GM12878 (cell line): ENCODE data around the gene SYNM. TPM values are rescaled to one million over a fixed set of nuclear protein-coding genes. Genes with fewer than 3 reads are reported as not detected.

Experiments
- ATAC-seq: fragments of 200-7000 bp; cut with Tn5 transposase; 3 replicates; pipeline ENCODE4 v1.9.1; 2020; ENCODE audit warnings: mild to moderate bottlenecking, moderate library complexity
- BruUV-seq: library from RNA; stranded (reverse); fragments of 400-500 nt; replicated peaks from 2 replicates; lab custom pipeline; 2021; lab: Mats Ljungman, UMichigan
- CTCF ChIA-PET: fragments of 300-600 bp; sonication (Branson Sonifier 250); formaldehyde crosslinking; extraction: SDS; loops from one replicate; lab custom pipeline; 2021; ENCODE audit warnings: inconsistent platforms; lab: Yijun Ruan, JAX
- POLR2A ChIA-PET: fragments of 350-600 bp; formaldehyde crosslinking; extraction: SDS; loops from one replicate; lab custom pipeline; 2021; ENCODE audit warnings: inconsistent platforms; lab: Charles Lee
- RAD21 ChIA-PET: fragments of 300-600 bp; sonication (Branson Sonifier 250); formaldehyde crosslinking; loops from one replicate; lab custom pipeline; 2023; ENCODE audit warnings: antibody characterized with exemption; ENCODE audit not compliant: unreplicated experiment; lab: Charles Lee
- SMC1A ChIA-PET: fragments of 300-600 bp; sonication (Branson Sonifier 250); formaldehyde crosslinking; loops from one replicate; lab custom pipeline; 2023; ENCODE audit not compliant: unreplicated experiment, uncharacterized antibody; lab: Charles Lee
- DNase-seq: peaks from one replicate; pipeline ENCODE4 v3.0.0-alpha.2; 2011; ENCODE audit warnings: low read depth, low spot score
- FAIRE-seq: peaks from 3 replicates; lab custom pipeline; 2011; peaks lifted over from hg19 to GRCh38; lab: Jason Lieb, UNC
- H2AFZ ChIP-seq: 2 replicates; pipeline ENCODE4 v1.6.0; 2011; ENCODE audit warnings: low read depth, low read length, control low read depth; ENCODE audit not compliant: control insufficient read depth
- H3K27ac ChIP-seq: 2 replicates; pipeline ENCODE4 v1.5.1; 2011; ENCODE audit warnings: control low read depth; ENCODE audit not compliant: control insufficient read depth, insufficient read depth
- H3K27me3 ChIP-seq, 2 experiments: replicated peaks in 1 of 2; 2 replicates each; pipeline versions ENCODE4 v1.6.0 to v1.6.1; 2011; ENCODE audit warnings: low read length in 1 of 2; ENCODE audit not compliant: control insufficient read depth in 2 of 2, insufficient read depth in 2 of 2
- H3K36me3 ChIP-seq, 2 experiments: 2 replicates each; pipeline ENCODE4 v1.5.1; 2011; ENCODE audit warnings: low read length in 1 of 2; ENCODE audit not compliant: control insufficient read depth in 2 of 2, insufficient read depth in 2 of 2
- H3K4me1 ChIP-seq: 2 replicates; pipeline ENCODE4 v1.6.1; 2011; ENCODE audit warnings: mild to moderate bottlenecking, low read length, moderate library complexity, mixed read lengths; ENCODE audit not compliant: control insufficient read depth, insufficient read depth
- H3K4me2 ChIP-seq: 2 replicates; pipeline ENCODE4 v1.6.0; 2011; ENCODE audit warnings: control low read depth; ENCODE audit not compliant: control insufficient read depth, insufficient read depth
- H3K4me3 ChIP-seq: fragments of 200-600 bp; sonication (generic); 2 replicates; pipeline ENCODE4 v1.5.1; 2016
- H3K79me2 ChIP-seq: 2 replicates; pipeline ENCODE4 v1.6.0; 2011; ENCODE audit warnings: low read length; ENCODE audit not compliant: control insufficient read depth, insufficient read depth
- H3K9ac ChIP-seq: 2 replicates; pipeline ENCODE4 v1.8.0; 2011; ENCODE audit warnings: low read length, control low read depth, mixed read lengths; ENCODE audit not compliant: control insufficient read depth, insufficient read depth
- H3K9me3 ChIP-seq: replicated peaks from 3 replicates; pipeline ENCODE4 v1.5.1; 2011; ENCODE audit warnings: mild to moderate bottlenecking, low read length; ENCODE audit not compliant: control insufficient read depth, insufficient read depth
- H4K20me1 ChIP-seq: 2 replicates; pipeline ENCODE4 v1.6.0; 2011; ENCODE audit not compliant: control insufficient read depth, insufficient read depth
- ASH2L ChIP-seq: fragments of 300-600, 200-600 bp; sonication (generic); IDR thresholded peaks from 2 replicates; pipeline ENCODE4 v1.6.1; 2017; ENCODE audit warnings: low read depth, mild to moderate bottlenecking, borderline replicate concordance
- BHLHE40 ChIP-seq, 2 experiments: fragments of 450-650 bp in 1 of 2; IDR thresholded peaks; 2 replicates each; pipeline ENCODE4 v1.6.1; 2011 to 2017; ENCODE audit warnings: low read depth in 2 of 2, borderline replicate concordance in 1 of 2, improper control_type of control experiment in 1 of 2, low read length in 1 of 2, mild to moderate bottlenecking in 1 of 2
- E2F4 ChIP-seq: IDR thresholded peaks from 2 replicates; pipeline ENCODE4 v1.6.1; 2012; ENCODE audit warnings: low read depth, low read length, improper control_type of control experiment
- EP300 ChIP-seq, 2 experiments: fragments of 150-350 bp in 1 of 2; IDR thresholded peaks; 2 replicates each; pipeline ENCODE4 v1.6.1; 2011 to 2012; ENCODE audit warnings: low read depth in 2 of 2, low read length in 2 of 2, borderline replicate concordance in 1 of 2, improper control_type of control experiment in 1 of 2, inconsistent platforms in 1 of 2; ENCODE audit not compliant: control insufficient read depth in 1 of 2
- ESRRA ChIP-seq: IDR thresholded peaks from 2 replicates; pipeline ENCODE4 v1.6.1; 2012; ENCODE audit warnings: mild to moderate bottlenecking, low read length, improper control_type of control experiment
- HCFC1 ChIP-seq: fragments of 150-350 bp; IDR thresholded peaks from 2 replicates; pipeline ENCODE4 v1.6.1; 2014; ENCODE audit warnings: low read length
- IRF3 ChIP-seq: fragments of 450-650 bp; IDR thresholded peaks from 2 replicates; pipeline ENCODE4 v1.6.1; 2014; ENCODE audit warnings: mild to moderate bottlenecking
- MAX ChIP-seq: IDR thresholded peaks from 2 replicates; pipeline ENCODE4 v1.6.1; 2012; ENCODE audit warnings: low read depth, low read length, improper control_type of control experiment
- MEF2A ChIP-seq: IDR thresholded peaks from 2 replicates; pipeline ENCODE4 v1.6.1; 2011; ENCODE audit warnings: low read depth, mild to moderate bottlenecking, low read length, moderate library complexity; ENCODE audit not compliant: insufficient read depth
- NBN ChIP-seq: fragments of 450-650 bp; IDR thresholded peaks from 2 replicates; pipeline ENCODE4 v1.6.1; 2016
- NR2C1 ChIP-seq: fragments of 450-650 bp; IDR thresholded peaks from 2 replicates; pipeline ENCODE4 v1.6.1; 2017; ENCODE audit warnings: antibody characterized with exemption, mild to moderate bottlenecking, moderate library complexity
- REST ChIP-seq: IDR thresholded peaks from 2 replicates; pipeline ENCODE4 v1.6.1; 2012; ENCODE audit warnings: mild to moderate bottlenecking, low read depth, low read length
- RFX5 ChIP-seq: IDR thresholded peaks from 2 replicates; pipeline ENCODE4 v1.6.1; 2011; ENCODE audit warnings: low read depth, low read length, improper control_type of control experiment
- SUPT20H ChIP-seq: IDR thresholded peaks from 2 replicates; pipeline ENCODE4 v1.6.1; 2011; ENCODE audit warnings: low read depth, mild to moderate bottlenecking, low read length, moderate library complexity, borderline replicate concordance; ENCODE audit not compliant: control insufficient read depth
- USF2 ChIP-seq: IDR thresholded peaks from 2 replicates; pipeline ENCODE4 v1.6.1; 2011; ENCODE audit warnings: low read depth, low read length, improper control_type of control experiment, borderline replicate concordance
- WRNIP1 ChIP-seq: IDR thresholded peaks from 2 replicates; pipeline ENCODE4 v1.6.1; 2011; ENCODE audit warnings: low read depth, low read length, improper control_type of control experiment, borderline replicate concordance
- WGBS: methylation state at CpG from one replicate; pipeline ENCODE4 v1.1.6; 2016; ENCODE audit warnings: low lambda C conversion rate; ENCODE audit not compliant: insufficient replicate concordance, insufficient coverage; ENCODE audit errors: missing lambda C conversion rate; 5-methylcytosine and 5-hydroxymethylcytosine counted together
- in situ Hi-C: fragments of 300-500 bp; cut with MboI; formaldehyde crosslinking; loops from 9 replicates; pipeline ENCODE4 v1.14.3; 2018; ENCODE audit warnings: mixed read lengths
- intact Hi-C: fragments of 100-400 bp; cut with micrococcal nuclease; formaldehyde crosslinking; loops from one replicate; pipeline ENCODE4 v1.14.2; 2022; ENCODE audit not compliant: unreplicated experiment
- polyA plus RNA-seq, 11 experiments: library from polyadenylated mRNA; depleted of rRNA in 4 of 11; unstranded in 6 of 11; stranded (reverse) in 5 of 11; fragments of >200 nt; fragmentation: Nextera tagmentation in 4 of 11; fragmentation: Illumina TruSeq in 1 of 11; extraction: Ambion mirVana in 4 of 11; extraction: Trizol in 1 of 11; gene quantifications; 1 replicate in 1 of 11; 2 replicates in 10 of 11; pipeline versions ENCODE4 v1.2.1 to v1.2.3, GENCODE V29; 2011 to 2016; ENCODE audit warnings: inconsistent platforms in 2 of 11, missing spikeins in 2 of 11, low read depth in 1 of 11
- total RNA-seq, 4 experiments: library from RNA; depleted of rRNA in 3 of 4; stranded (reverse); fragments of >200 nt in 3 of 4; fragmentation: Illumina TruSeq in 1 of 4; extraction: Trizol in 1 of 4; gene quantifications; 2 replicates each; pipeline versions ENCODE4 v1.2.1 to v1.2.3, GENCODE V29; 2013 to 2021

SYNM gene
- total and polyA plus RNA-seq, 10 of the 15 experiments (the other 5 are each of a cell fraction or from before 2014, with no cell fraction given), result 0.05 to 1.1 (median 0.89) TPM; not detected in 1

GRCh38 chr15:99114511-99115299 is 9.8 kb downstream of the SYNM start:
- DNase-seq, result no peak
- RAD21 ChIA-PET, result no interaction called here
- Histone ChIP-seq H3K27me3 (no peaks in the 10 kb centered on the region; a peak in 1 of 4 replicates), H4K20me1 (no peaks in the 10 kb centered on the region), H3K27ac (no peak overlapping the region), H3K9ac (no peak overlapping the region), H3K4me2 (no peak overlapping the region), H3K4me3 (no peak overlapping the region), H3K9me3 (no peaks in the 10 kb centered on the region), H3K79me2 (no peaks in the 10 kb centered on the region), H2AFZ (no peak overlapping the region), H3K4me1 (no peaks in the 10 kb centered on the region), H3K36me3 (no peaks in the 10 kb centered on the region)
- SMC1A ChIA-PET, result no interaction called here
- POLR2A ChIA-PET, result no interaction called here
- CTCF ChIA-PET, result interaction anchor here (1.9 kb wide), 1 partner anchor 14 kb away, joined by 4 read pairs; no protein-coding TSS in a partner anchor
- in situ Hi-C loops, result loop anchor here (25.0 kb wide), 1 partner anchor 623 kb away; the partner anchor contains the start of gene LYSMD4
- intact Hi-C loops, result no loop called here
- no peak for FAIRE-seq
- ATAC-seq, result no peak
- WGBS, result 39% methylated on average over 12 of the region's 12 CpGs
- BruUV-seq, result no TSS peak
- TF ChIP-seq BHLHE40 (IDR thresholded peaks at IDR 0.05; ENCODE audit: borderline replicate concordance in 1 of 2, low read depth in 2 of 2, low read length in 1 of 2) (no peak), HCFC1 (no peak), ESRRA (no peak), SUPT20H (no peak), NBN (no peak), E2F4 (no peak), WRNIP1 (no peak), RFX5 (no peak), IRF3 (no peak), ASH2L (no peak), MEF2A (no peak), USF2 (no peak), MAX (no peak), NR2C1 (no peak), EP300 (IDR thresholded peaks at IDR 0.05; ENCODE audit: borderline replicate concordance in 1 of 2, control insufficient read depth in 1 of 2, low read depth in 2 of 2, low read length in 2 of 2) (no peak), REST (no peak)
